Lower lobe of right lung (tissue), 2 donors: ENCODE measurements around the gene RDH12. TPM values are rescaled to one million over a fixed set of nuclear protein-coding genes. Genes with fewer than 3 reads are reported as not detected.

Source experiments
- ATAC-seq, 2 donors: fragments of 200-7000 bp; cut with Tn5 transposase; one replicate each; pipeline ENCODE4 v1.9.1; 2020 to 2022; ENCODE audit warnings: mild to moderate bottlenecking in 2 of 2, moderate library complexity in 2 of 2
- DNase-seq: peaks from one replicate; pipeline ENCODE4 v3.0.0-alpha.2; 2020
- H3K27ac ChIP-seq: fragments of 200-600 bp; one replicate; pipeline ENCODE4 v1.8.0; 2022
- H3K27me3 ChIP-seq: fragments of 200-600 bp; one replicate; pipeline ENCODE4 v1.8.0; 2022; ENCODE audit warnings: low read depth
- H3K36me3 ChIP-seq: fragments of 200-600 bp; one replicate; pipeline ENCODE4 v1.8.0; 2022; ENCODE audit warnings: mild to moderate bottlenecking
- H3K4me1 ChIP-seq: fragments of 200-600 bp; one replicate; pipeline ENCODE4 v1.8.0; 2022
- H3K4me3 ChIP-seq: fragments of 200-600 bp; one replicate; pipeline ENCODE4 v1.8.0; 2022; ENCODE audit warnings: mild to moderate bottlenecking
- H3K9me3 ChIP-seq: fragments of 200-600 bp; one replicate; pipeline ENCODE4 v1.8.0; 2022
- intact Hi-C: fragments of 100-400 bp; cut with DNase I; formaldehyde crosslinking; loops from one replicate; pipeline ENCODE4 v1.11.0; 2022
- total RNA-seq: library from RNA; stranded (reverse); fragmentation: NEBNext Ultra II Directional; extraction: Animal tissue kit (Norgen Biotek cat#: 25700); gene quantifications from one replicate; pipeline ENCODE4 v1.2.1, GENCODE V29; 2021
- TF ChIP-seq, protein P1 (sequence below): fragments of 200-600 bp; IDR thresholded peaks from one replicate; pipeline ENCODE4 v1.8.0; 2022; ENCODE audit warnings: antibody characterized with exemption, mild to moderate bottlenecking
- donor health status: DM: no; HTN: yes; CAD: no; lungs with severe emphysema.

Gene RDH12
- total RNA-seq, 1 donor from 2014 or later: 0.38 TPM

- Histone ChIP-seq H3K36me3 (no peaks in the 10 kb centered on the region), H3K9me3 (no peaks in the 10 kb centered on the region), H3K4me3 (no peak overlapping the region), H3K27ac (no peak overlapping the region), H3K27me3 (no peaks in the 10 kb centered on the region), H3K4me1 (peaks cover 5% of the 10 kb centered on the region)
- ATAC-seq: no peak
- TF ChIP-seq, protein P1, sequence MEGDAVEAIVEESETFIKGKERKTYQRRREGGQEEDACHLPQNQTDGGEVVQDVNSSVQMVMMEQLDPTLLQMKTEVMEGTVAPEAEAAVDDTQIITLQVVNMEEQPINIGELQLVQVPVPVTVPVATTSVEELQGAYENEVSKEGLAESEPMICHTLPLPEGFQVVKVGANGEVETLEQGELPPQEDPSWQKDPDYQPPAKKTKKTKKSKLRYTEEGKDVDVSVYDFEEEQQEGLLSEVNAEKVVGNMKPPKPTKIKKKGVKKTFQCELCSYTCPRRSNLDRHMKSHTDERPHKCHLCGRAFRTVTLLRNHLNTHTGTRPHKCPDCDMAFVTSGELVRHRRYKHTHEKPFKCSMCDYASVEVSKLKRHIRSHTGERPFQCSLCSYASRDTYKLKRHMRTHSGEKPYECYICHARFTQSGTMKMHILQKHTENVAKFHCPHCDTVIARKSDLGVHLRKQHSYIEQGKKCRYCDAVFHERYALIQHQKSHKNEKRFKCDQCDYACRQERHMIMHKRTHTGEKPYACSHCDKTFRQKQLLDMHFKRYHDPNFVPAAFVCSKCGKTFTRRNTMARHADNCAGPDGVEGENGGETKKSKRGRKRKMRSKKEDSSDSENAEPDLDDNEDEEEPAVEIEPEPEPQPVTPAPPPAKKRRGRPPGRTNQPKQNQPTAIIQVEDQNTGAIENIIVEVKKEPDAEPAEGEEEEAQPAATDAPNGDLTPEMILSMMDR: no peak
- intact Hi-C loops: no loop called here
- DNase-seq: no peak
Observed at GRCh38 chr14:67735336-67736147, 33.9 kb downstream of the RDH12 start.

GRCh38 chr14:67736771-67737170, 35.1 kb downstream of the RDH12 start:
- no peak overlapping the region for H3K4me3 ChIP-seq
- no peaks in the 10 kb centered on the region for H3K36me3 ChIP-seq
- intact Hi-C loops: no loop called here
- no peaks in the 10 kb centered on the region for H3K9me3 ChIP-seq
- no peak for ATAC-seq
- no peaks in the 10 kb centered on the region for H3K27me3 ChIP-seq
- no peak for DNase-seq
- peaks cover 5% of the 10 kb centered on the region for H3K4me1 ChIP-seq
- H3K27ac ChIP-seq: no peak overlapping the region
- TF ChIP-seq, protein P1: no peak

DNA sequence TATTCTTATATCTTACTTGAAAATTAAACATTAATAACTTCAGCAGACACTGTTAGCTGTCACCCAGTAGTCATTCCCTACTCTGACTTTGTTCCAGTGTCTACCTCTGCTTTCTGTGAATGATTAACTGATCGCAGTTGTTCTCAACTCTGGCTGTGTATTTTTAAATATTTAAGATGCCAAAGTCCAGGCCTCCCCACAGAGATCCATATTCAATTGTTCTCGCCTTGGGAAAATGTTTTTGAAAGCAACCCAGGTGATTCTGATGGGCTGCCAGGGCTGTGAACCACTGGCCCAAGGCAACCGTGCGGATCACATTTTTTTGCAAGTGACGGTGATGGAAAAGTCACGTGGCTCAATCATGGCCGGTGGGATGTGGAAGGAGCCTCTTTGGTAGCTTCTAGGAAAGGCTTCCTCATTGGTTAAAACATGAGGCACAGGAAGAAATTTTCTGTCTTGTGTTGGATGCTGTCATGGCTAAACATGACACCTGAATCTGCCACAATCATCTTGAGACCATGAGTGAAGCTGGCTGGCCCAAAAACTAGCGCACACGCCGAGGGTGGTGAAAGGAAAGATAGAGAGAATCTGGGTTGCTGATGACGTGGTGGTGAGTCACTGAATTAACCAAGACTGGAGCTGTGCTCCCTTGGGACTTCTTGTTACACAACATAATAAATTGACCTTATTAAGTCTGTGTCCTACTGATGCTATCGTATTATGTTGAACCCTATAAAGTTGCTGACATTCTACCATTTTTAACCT, 37.2 kb downstream of the RDH12 start:
- TF ChIP-seq, protein P1: no peak
- H3K27me3 ChIP-seq: no peaks in the 10 kb centered on the region
- H3K27ac ChIP-seq: no peak overlapping the region
- H3K4me3 ChIP-seq: no peak overlapping the region
- no peaks in the 10 kb centered on the region for H3K9me3 ChIP-seq
- peaks cover 5% of the 10 kb centered on the region for H3K4me1 ChIP-seq
- ATAC-seq (peak in 1 of 2 donors; percentile 45), DNase-seq (no peak)
- intact Hi-C loops: no loop called here
- H3K36me3 ChIP-seq: no peaks in the 10 kb centered on the region

GRCh38 chr14:67744046-67744445, 42.4 kb downstream of the RDH12 start:
- Histone ChIP-seq H3K27me3 (no peaks in the 10 kb centered on the region), H3K9me3 (no peaks in the 10 kb centered on the region), H3K36me3 (peaks cover 21% of the 10 kb centered on the region), H3K4me3 (no peak overlapping the region), H3K27ac (no peak overlapping the region), H3K4me1 (no peaks in the 10 kb centered on the region)
- ATAC-seq: no peak
- intact Hi-C loops: no loop called here
- TF ChIP-seq, protein P1: no peak
- no peak for DNase-seq

DNA sequence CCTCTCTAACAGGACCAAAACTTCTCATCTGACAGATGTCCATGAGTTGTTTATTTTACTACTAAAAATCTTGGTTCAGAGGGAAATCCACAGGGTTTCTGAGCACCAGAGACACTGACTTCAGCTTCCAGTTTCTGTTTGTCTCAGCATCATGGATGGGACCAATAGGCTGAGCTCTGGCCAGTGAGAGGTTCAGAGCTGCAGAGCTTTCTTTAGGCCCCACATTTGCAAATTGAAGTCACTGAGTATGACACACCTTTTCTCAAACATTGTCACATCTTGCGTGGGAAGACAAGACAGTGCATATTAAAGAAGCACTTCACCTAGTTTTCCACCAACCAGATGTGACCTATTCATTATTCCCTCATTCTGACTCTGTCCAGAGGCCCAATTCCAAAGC, 45.2 kb downstream of the RDH12 start:
- no peak overlapping the region for H3K27ac ChIP-seq
- TF ChIP-seq, protein P1: no peak
- H3K4me1 ChIP-seq: no peaks in the 10 kb centered on the region
- intact Hi-C loops: no loop called here
- H3K9me3 ChIP-seq: no peaks in the 10 kb centered on the region
- peaks cover 50% of the 10 kb centered on the region for H3K36me3 ChIP-seq
- ATAC-seq (no peak), DNase-seq (no peak)
- no peaks in the 10 kb centered on the region for H3K27me3 ChIP-seq
- H3K4me3 ChIP-seq: no peak overlapping the region
